NCI-H345 (cell line): ENCODE results near the gene DHRS1.
A peak's percentile ranks its signal among the peaks of the same experiment; 100 is the strongest.
"Not testable (repeated sequence)": the region's sequence is repeated elsewhere in the genome, so short reads cannot be mapped to it uniquely, and the experiment has no call there.

Source experiments
- DNase-seq: peaks from one replicate; lab custom pipeline; 2025; lab: John Stamatoyannopoulos, UW

The DHRS1 gene

DNA sequence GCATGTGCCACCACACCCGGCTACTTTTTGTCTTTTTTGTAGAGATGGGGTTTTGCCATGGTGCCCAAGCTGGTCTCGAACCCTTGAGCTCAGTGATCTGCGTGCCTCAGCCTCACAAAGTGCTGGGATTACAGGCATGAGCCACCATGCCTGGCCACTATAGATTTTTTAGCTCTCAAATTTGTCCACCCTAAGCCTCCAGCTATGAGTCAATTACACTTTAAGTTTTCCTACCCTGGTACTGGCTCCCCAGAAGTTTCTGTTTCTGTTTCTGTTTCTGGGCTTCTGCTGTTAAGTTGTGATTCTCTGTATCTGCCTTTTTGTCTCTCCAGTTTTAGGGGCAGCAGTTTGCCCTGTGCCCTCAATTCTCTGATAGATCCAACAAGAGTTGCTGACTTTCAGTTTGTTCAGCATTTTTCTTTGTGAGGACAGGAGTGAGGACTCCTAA, 52.8 kb downstream of the DHRS1 start:
- no peak for DNase-seq

DNA sequence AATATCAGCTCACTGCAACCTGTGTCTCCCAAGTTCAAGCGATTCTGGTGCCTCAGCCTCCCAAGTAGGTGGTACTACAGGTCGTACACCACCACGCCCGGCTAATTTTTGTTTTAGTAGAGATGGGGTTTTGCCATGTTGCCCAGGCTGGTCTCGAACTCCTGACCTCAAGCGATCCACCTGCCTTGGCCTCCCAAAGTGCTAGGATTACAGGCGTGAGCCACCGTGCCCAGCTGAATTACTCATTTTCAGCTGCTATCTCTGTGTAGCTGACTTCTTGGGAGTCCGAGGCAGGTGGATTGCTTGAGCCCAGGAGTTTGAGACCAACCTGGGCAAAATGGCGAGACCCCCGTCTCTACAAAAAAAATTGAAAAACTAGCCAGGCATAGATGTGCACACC, 54.2 kb downstream of the DHRS1 start:
- not testable (repeated sequence) for DNase-seq

DNA sequence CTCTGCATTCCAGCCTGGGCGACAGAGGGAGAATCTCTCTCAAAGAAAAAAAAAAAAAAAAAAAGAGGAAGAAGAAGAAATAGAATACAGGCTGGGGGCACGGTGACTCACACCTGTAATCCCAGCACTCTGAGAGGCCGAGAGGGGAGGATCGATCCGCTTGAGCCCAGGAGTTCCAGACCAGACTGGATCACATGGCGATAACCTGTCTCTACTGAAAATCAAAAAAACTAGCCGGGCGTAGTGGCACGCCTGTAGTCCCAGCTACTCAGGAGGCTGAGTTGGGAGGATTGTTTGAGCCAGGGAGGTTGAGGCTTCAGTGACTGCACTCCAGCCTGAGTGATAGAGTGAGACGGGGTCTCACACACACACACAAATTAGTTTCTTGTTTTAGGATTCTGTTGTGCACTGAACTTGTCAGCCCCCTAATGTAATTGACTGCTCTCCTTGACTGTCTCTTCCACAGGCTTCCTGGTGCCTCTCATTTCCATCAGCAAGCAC, 56.2 kb downstream of the DHRS1 start:
- DNase-seq = no peak

DNA sequence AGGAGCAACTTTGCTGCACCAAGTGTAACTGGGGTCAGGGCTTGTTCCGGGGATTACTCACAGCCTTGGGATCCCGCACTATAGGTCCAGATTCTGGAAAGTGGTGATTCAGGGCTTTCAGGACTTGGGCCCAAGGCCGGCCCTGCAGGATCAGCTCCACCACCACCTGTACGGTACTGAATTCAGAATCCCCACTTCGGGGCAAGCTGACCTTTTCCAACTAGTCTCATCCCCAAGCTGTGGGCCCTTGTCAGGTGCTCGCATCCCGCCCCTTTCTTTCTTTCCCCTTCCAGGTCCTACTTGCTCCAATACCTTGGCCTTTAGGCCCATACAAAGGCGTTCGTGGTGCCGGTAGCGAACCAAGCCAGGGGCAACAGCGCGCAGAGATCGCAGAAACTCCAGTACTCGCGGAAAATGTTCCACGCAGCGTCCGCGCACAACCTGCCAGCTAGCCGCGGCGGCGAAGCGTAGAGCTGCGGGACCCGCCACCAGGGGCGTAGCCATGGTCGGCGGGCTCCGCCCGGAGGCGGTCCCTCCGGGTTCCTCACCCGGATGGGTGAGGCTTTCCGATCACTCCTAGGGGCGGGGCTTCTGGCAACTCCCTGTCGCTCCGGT, 57.6 kb downstream of the DHRS1 start:
- DNase-seq = peak; percentile 96
